ENCODE results near the gene AOX1. TPM values are rescaled to one million over a fixed set of nuclear protein-coding genes. Genes with fewer than 3 reads are reported as not detected.

The AOX1 gene
- total RNA-seq, 1 donor from 2014 or later: 3.6 TPM

DNA sequence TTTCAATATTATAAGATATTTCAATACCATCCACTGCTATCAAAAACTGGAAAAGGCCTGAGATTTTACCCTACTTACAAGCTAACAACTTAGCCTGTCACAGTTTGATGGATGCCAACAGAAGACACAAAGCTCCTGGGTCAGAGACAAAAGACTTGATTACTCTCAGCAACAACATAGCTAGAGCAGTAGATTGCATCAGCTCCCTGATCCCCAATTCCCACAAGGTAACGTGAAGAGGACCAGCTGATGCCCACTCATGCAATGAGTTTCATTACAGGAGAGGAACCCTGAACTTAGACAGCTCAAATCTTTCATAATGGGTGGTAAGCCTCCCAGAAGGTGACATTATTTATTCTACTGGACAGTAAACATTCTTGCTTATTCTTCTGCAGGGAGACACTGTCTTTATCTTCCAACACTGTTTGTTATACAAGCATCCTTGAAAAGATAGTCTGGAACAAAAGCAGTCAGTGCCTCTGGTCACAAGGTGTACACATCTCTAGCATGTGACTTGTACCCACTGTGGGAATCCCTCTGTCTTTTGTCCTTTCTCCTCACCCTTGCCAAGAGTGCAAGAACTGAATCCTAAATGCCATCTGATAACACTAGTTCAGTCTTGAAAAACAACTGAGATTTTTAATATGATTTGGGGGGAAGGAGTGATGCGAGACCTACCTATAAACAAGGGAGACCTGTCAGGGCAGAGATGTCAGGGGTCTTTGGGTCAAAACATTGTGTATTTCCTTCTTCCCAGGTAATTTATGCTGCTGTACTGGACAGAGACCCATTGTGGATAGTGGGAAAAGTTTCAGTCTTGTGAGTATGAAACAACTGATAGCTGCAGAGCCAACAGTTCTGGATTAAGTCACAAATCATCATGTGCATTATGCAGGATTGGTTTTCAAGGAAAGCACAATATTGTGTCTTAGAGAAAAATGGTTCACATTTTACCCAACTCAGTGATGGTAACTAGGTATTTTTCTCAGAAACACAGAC, 102.4 kb downstream of the AOX1 start:
- Histone ChIP-seq H3K36me3 (no peaks in the 10 kb centered on the region), H3K27me3 (ENCODE audit: low read depth) (peaks cover 8% of the 10 kb centered on the region), H3K4me1 (no peaks in the 10 kb centered on the region), H3K4me3 (no peak overlapping the region), H3K27ac (replicated peaks) (no peak overlapping the region), H3K9me3 (replicated peaks) (no peaks in the 10 kb centered on the region)
- DNase-seq: no peak
- TF ChIP-seq, protein P1, sequence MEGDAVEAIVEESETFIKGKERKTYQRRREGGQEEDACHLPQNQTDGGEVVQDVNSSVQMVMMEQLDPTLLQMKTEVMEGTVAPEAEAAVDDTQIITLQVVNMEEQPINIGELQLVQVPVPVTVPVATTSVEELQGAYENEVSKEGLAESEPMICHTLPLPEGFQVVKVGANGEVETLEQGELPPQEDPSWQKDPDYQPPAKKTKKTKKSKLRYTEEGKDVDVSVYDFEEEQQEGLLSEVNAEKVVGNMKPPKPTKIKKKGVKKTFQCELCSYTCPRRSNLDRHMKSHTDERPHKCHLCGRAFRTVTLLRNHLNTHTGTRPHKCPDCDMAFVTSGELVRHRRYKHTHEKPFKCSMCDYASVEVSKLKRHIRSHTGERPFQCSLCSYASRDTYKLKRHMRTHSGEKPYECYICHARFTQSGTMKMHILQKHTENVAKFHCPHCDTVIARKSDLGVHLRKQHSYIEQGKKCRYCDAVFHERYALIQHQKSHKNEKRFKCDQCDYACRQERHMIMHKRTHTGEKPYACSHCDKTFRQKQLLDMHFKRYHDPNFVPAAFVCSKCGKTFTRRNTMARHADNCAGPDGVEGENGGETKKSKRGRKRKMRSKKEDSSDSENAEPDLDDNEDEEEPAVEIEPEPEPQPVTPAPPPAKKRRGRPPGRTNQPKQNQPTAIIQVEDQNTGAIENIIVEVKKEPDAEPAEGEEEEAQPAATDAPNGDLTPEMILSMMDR (IDR thresholded peaks at IDR 0.05; ENCODE audit: borderline replicate concordance): no peak
- intact Hi-C loops (cut with micrococcal nuclease): no loop called here

DNA sequence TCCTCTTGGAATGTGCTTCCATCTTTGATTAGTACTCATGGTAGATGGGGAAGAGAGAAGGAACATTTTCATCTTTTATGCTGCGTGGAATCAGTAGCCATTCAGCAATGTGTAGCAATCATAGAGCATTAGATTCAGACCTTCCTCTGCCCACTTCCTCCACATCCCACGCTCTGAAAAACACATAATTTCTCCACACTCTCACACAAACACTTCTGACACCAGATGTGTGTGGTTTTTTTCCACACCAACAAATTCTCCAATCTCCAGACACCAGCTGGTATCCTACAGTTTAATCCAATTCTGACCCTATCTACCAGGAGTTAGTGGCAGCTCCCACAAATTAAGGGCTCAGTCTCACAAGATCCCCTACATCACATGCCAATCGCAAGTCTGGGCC, 103.3 kb downstream of the AOX1 start:
- Histone ChIP-seq H3K27ac (replicated peaks) (no peak overlapping the region), H3K4me3 (no peak overlapping the region), H3K36me3 (no peaks in the 10 kb centered on the region), H3K4me1 (no peaks in the 10 kb centered on the region), H3K9me3 (replicated peaks) (no peaks in the 10 kb centered on the region), H3K27me3 (ENCODE audit: low read depth) (peaks cover 8% of the 10 kb centered on the region)
- intact Hi-C loops (cut with micrococcal nuclease): no loop called here
- DNase-seq: no peak
- TF ChIP-seq, protein P1 (IDR thresholded peaks at IDR 0.05; ENCODE audit: borderline replicate concordance): no peak

DNA sequence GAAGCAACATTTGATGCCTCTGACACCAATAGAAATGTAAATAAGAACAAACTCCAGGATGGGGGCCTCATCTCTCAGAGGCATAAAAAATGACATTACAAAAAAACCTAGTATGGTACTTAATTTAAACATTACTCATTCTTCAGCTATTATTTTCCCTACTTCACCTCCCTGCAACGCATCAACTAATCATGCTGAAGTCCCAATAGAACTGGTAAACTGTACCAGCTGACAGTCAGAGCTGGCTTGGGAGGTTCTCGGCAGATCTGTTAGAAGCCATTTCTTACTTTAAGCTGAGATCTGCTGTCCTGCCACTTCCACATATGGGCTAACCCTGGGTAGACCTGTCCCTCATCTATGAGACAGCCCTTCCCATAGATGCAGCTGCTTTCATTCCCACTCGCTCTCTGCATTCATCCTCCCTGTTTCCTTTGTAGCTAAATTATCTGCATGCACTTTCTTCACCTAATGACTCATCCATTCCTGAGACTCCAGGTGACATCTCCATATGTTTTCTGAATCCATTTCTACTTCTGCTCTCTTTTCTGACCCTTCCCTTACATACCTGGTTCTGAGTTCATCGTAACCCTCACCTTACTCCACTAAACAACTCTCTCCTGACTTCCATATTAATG, 108.1 kb downstream of the AOX1 start:
- intact Hi-C loops (cut with micrococcal nuclease): loop anchor here (10.0 kb wide), 1 partner anchor 719 kb away; no protein-coding TSS in a partner anchor
- Histone ChIP-seq H3K4me1 (peaks cover 4% of the 10 kb centered on the region), H3K9me3 (replicated peaks) (no peaks in the 10 kb centered on the region), H3K27ac (replicated peaks) (no peak overlapping the region), H3K36me3 (no peaks in the 10 kb centered on the region), H3K27me3 (ENCODE audit: low read depth) (no peaks in the 10 kb centered on the region), H3K4me3 (no peak overlapping the region)
- DNase-seq: no peak
- TF ChIP-seq, protein P1 (IDR thresholded peaks at IDR 0.05; ENCODE audit: borderline replicate concordance): no peak

DNA sequence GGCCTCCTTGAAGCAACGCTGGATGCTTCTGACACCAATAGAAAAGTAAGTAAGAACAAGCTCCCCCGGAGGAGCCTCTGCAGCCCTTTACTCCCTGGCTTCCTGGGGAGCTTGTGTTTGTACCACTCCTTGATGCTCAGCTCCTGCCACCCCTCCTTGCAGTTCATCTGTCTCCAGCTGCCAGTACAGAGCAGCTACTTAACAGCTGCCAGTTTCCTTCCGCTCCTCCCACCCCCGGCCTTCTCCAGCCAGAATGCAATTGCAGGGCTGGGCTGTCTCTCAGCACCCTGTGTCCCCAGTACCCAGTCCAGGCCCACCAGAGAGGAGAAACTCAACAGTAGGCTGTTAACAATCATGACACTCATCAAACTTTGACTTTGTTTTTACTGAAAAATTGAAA, 109.4 kb downstream of the AOX1 start:
- H3K4me1 ChIP-seq: peaks cover 4% of the 10 kb centered on the region
- H3K9me3 ChIP-seq (replicated peaks): no peaks in the 10 kb centered on the region
- intact Hi-C loops (cut with micrococcal nuclease): loop anchor here (10.0 kb wide), 1 partner anchor 720 kb away; no protein-coding TSS in a partner anchor
- DNase-seq: peak; percentile 58
- H3K4me3 ChIP-seq: no peak overlapping the region
- TF ChIP-seq, protein P1 (IDR thresholded peaks at IDR 0.05; ENCODE audit: borderline replicate concordance): no peak
- no peaks in the 10 kb centered on the region for H3K27me3 ChIP-seq (ENCODE audit: low read depth)
- H3K36me3 ChIP-seq: no peaks in the 10 kb centered on the region
- H3K27ac ChIP-seq (replicated peaks): peak overlapping the region; percentile 30

DNA sequence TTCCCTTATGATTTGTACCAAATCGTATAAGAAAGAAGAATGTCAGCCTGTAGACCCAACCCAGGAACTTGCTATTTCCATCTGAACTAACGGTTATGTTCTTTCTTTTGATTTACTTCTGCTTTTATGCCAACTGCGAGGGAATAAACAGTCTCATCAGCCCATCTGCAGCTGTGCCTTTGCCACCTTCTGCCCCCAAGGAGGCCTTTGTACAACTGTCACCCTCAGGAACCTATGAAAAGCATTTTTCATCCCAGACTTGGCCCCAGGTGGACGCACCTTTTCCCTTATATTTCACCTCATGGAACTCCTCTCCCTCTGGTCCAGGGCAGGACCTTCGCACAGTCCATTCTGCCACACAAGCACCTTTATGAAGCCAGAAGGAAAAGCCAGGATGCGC, 109.8 kb downstream of the AOX1 start:
- Histone ChIP-seq H3K36me3 (no peaks in the 10 kb centered on the region), H3K27me3 (ENCODE audit: low read depth) (no peaks in the 10 kb centered on the region), H3K27ac (replicated peaks) (peak overlapping the region; percentile 30), H3K4me1 (peaks cover 4% of the 10 kb centered on the region), H3K4me3 (no peak overlapping the region), H3K9me3 (replicated peaks) (no peaks in the 10 kb centered on the region)
- DNase-seq: no peak
- TF ChIP-seq, protein P1 (IDR thresholded peaks at IDR 0.05; ENCODE audit: borderline replicate concordance): no peak
- intact Hi-C loops (cut with micrococcal nuclease): loop anchor here (10.0 kb wide), 1 partner anchor 721 kb away; no protein-coding TSS in a partner anchor
